Transverse colon (tissue), 4 donors: ENCODE data around the gene POP5. TPM values are rescaled to one million over a fixed set of nuclear protein-coding genes. Genes with fewer than 3 reads are reported as not detected.

Experiments used
- DNase-seq: peaks from one replicate; pipeline ENCODE4 v3.0.0-alpha.2; 2019
- H3K27ac ChIP-seq, 4 donors: fragments of 200-600 bp; sonication (generic); 2 replicates each; pipeline ENCODE4 v1.5.1; 2016 to 2018; ENCODE audit warnings: inconsistent platforms in 4 of 4
- H3K27me3 ChIP-seq: fragments of 200-600 bp; sonication (generic); 2 replicates; pipeline ENCODE4 v1.5.1; 2017; ENCODE audit warnings: inconsistent platforms
- H3K36me3 ChIP-seq, 4 donors: fragments of 200-600 bp; sonication (generic); 2 replicates each; pipeline ENCODE4 v1.5.1; 2017 to 2019; ENCODE audit warnings: inconsistent platforms in 4 of 4
- H3K4me1 ChIP-seq, 4 donors: fragments of 200-600 bp; sonication (generic); 2 replicates each; pipeline ENCODE4 v1.5.1; 2017 to 2020; ENCODE audit warnings: inconsistent platforms in 4 of 4
- H3K4me3 ChIP-seq, 4 donors: fragments of 200-600 bp; sonication (generic); 1 replicate in 1 of 4; 2 replicates in 3 of 4; pipeline versions ENCODE4 v1.5.1 to v1.6.1; 2017 to 2019; ENCODE audit warnings: inconsistent platforms in 4 of 4
- H3K9me3 ChIP-seq, 2 donors: fragments of 200-600 bp; sonication (generic); 2 replicates each; pipeline ENCODE4 v1.5.1; 2017 to 2019; ENCODE audit warnings: inconsistent platforms in 2 of 2
- EP300 ChIP-seq: sonication (generic); formaldehyde crosslinking; IDR thresholded peaks from one replicate; pipeline ENCODE4 v1.6.1; 2017; ENCODE audit warnings: antibody characterized with exemption, low read depth
- POLR2A ChIP-seq: fragments of 450-650 bp; IDR thresholded peaks from one replicate; pipeline ENCODE4 v1.6.1; 2016; ENCODE audit warnings: antibody characterized with exemption, mild to moderate bottlenecking, moderate library complexity
- POLR2AphosphoS5 ChIP-seq, 3 donors: sonication (generic); formaldehyde crosslinking; IDR thresholded peaks; one replicate each; pipeline ENCODE4 v1.6.1; 2016; ENCODE audit warnings: antibody characterized with exemption in 3 of 3
- WGBS, 2 donors: methylation state at CpG; one replicate each; pipeline ENCODE4 v1.1.5; 2018; ENCODE audit warnings: low coverage in 1 of 2; 5-methylcytosine and 5-hydroxymethylcytosine counted together
- in situ Hi-C, 4 donors: fragments of 200-750 bp; cut with MboI; loops; one replicate each; pipeline versions ENCODE4 v1.15.0 to v1.15.1; 2017; ENCODE audit warnings: low sequenced_read_pairs in 3 of 4, low pct_ligation_motif_present in 1 of 4, low pct_unique_long_range_greater_than_20kb in 1 of 4
- intact Hi-C: fragments of 100-400 bp; cut with DNase I; formaldehyde crosslinking; loops from one replicate; pipeline ENCODE4 v1.15.1; 2023; ENCODE audit warnings: low total_unique reads
- total RNA-seq, 4 donors: library from RNA; depleted of rRNA; stranded (reverse); fragments of >200 nt; gene quantifications; one replicate each; pipeline ENCODE4 v1.1.0, GENCODE V29; 2016
- TF ChIP-seq, protein P1 (sequence below), 5 experiments: fragments of 200-600 bp in 3 of 5; fragments of 450-650 bp in 2 of 5; sonication (generic) in 3 of 5; IDR thresholded peaks; 1 replicate in 2 of 5; 2 replicates in 3 of 5; pipeline ENCODE4 v1.5.1; 2016 to 2017; ENCODE audit warnings: antibody characterized with exemption in 5 of 5, inconsistent platforms in 3 of 5, mild to moderate bottlenecking in 2 of 5, moderate library complexity in 1 of 5

Gene POP5
- total RNA-seq, 4 donors from 2014 or later = 31.5 to 56.5 (median 43.7) TPM; not detected in 1

DNA sequence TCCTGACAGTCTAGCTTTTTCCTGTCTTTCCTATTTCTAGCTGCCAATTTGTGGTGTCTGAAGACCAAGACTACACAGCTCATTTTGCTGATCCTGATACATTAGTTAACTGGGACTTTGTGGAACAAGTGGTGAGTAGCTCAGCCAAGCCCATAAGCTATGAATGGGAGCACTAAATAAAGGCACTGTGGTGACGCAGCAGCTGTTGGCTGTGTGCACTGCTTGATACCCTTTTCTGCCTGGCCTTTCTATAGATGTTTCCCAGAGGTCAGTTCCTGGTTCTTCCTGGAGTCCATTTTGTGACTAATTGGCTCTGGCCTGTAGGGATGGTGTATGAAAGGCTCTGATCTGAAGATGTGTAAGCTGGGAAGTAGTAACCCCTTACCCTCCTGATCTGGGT, 26.5 kb downstream of the POP5 start:
- DNase-seq = no peak
- no peak overlapping the region for H3K4me3 ChIP-seq
- no peak for TF ChIP-seq POLR2AphosphoS5 (IDR thresholded peaks at IDR 0.05)
- TF ChIP-seq, protein P1, sequence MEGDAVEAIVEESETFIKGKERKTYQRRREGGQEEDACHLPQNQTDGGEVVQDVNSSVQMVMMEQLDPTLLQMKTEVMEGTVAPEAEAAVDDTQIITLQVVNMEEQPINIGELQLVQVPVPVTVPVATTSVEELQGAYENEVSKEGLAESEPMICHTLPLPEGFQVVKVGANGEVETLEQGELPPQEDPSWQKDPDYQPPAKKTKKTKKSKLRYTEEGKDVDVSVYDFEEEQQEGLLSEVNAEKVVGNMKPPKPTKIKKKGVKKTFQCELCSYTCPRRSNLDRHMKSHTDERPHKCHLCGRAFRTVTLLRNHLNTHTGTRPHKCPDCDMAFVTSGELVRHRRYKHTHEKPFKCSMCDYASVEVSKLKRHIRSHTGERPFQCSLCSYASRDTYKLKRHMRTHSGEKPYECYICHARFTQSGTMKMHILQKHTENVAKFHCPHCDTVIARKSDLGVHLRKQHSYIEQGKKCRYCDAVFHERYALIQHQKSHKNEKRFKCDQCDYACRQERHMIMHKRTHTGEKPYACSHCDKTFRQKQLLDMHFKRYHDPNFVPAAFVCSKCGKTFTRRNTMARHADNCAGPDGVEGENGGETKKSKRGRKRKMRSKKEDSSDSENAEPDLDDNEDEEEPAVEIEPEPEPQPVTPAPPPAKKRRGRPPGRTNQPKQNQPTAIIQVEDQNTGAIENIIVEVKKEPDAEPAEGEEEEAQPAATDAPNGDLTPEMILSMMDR (IDR thresholded peaks at IDR 0.05) = no peak
- TF ChIP-seq EP300 = no peak
- no peak for TF ChIP-seq POLR2A
- H3K4me1 ChIP-seq = peaks cover 10 to 37% (median 19%) of the 10 kb centered on the region in 4 donors
- 83 to 100% methylated on average over 1 of the region's 1 CpG for WGBS, 2 donors
- no peaks in the 10 kb centered on the region for H3K27me3 ChIP-seq
- H3K27ac ChIP-seq = no peak overlapping the region
- intact Hi-C loops = no loop called here
- H3K9me3 ChIP-seq = no peaks in the 10 kb centered on the region
- H3K36me3 ChIP-seq = peaks cover 0 to 59% (median 21%) of the 10 kb centered on the region in 4 donors
- in situ Hi-C loops = no loop called here

DNA sequence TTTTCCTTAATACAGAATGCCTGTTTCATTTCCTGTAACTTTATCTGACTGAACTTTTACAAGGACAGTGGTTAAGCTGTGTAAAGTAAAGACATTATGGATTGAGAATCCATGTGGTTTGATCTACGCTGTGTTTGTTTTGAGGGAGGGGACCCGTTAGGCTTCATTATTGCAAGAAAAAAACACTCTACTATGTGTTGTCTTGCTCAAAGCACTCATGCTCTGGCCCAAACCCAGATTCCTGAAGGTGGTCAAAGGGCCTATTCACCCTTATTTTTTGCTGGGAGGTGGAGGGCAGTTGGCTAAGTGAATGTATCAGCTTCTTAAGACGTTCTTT, 35.2 kb downstream of the POP5 start:
- 53% methylated on average over 3 of the region's 3 CpGs; no CpG with 5 or more reads in 1 of the 2 donors for WGBS, 2 donors
- Histone ChIP-seq H3K4me1 (peaks cover 17 to 80% (median 50%) of the 10 kb centered on the region in 4 donors), H3K4me3 (no peak overlapping the region), H3K27ac (peak overlapping the region; percentile 27 to 69 (median 61)), H3K27me3 (no peaks in the 10 kb centered on the region), H3K36me3 (peaks cover 0 to 31% (median 12%) of the 10 kb centered on the region in 4 donors), H3K9me3 (no peaks in the 10 kb centered on the region)
- TF ChIP-seq POLR2AphosphoS5 (IDR thresholded peaks at IDR 0.05) (no peak), POLR2A (no peak)
- TF ChIP-seq, protein P1 (IDR thresholded peaks at IDR 0.05) = no peak
- no peak for DNase-seq
- intact Hi-C loops (no loop called here), in situ Hi-C loops (no loop called here)

DNA sequence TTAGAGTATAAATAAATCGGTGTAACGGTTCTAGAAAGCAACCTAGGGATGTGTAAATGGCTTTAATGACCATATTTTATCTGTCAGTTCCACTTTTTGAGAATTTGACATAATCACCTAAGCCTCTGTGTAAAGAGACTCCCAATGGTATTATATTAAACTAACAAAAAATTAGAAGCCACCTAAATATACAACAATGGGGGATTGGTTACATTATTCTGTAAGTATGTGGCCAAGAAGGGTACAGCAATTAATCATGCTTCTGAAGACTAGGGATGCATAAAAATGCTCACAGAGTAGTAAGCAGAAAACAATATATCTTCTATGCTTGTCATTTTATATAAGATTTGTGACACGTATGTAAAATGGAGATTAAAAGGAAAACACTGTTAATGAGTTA, 36.5 kb downstream of the POP5 start:
- Histone ChIP-seq H3K4me1 (peaks cover 15 to 80% (median 45%) of the 10 kb centered on the region in 4 donors), H3K27ac (no peak overlapping the region), H3K36me3 (peaks cover 0 to 31% (median 12%) of the 10 kb centered on the region in 4 donors), H3K27me3 (no peaks in the 10 kb centered on the region), H3K4me3 (no peak overlapping the region), H3K9me3 (no peaks in the 10 kb centered on the region)
- DNase-seq = no peak
- WGBS, 2 donors = 82 to 86% methylated on average over 3 of the region's 3 CpGs
- intact Hi-C loops = no loop called here
- in situ Hi-C loops = no loop called here
- TF ChIP-seq, protein P1 (IDR thresholded peaks at IDR 0.05) = no peak
- TF ChIP-seq EP300 (no peak), POLR2A (no peak), POLR2AphosphoS5 (IDR thresholded peaks at IDR 0.05) (no peak)

DNA sequence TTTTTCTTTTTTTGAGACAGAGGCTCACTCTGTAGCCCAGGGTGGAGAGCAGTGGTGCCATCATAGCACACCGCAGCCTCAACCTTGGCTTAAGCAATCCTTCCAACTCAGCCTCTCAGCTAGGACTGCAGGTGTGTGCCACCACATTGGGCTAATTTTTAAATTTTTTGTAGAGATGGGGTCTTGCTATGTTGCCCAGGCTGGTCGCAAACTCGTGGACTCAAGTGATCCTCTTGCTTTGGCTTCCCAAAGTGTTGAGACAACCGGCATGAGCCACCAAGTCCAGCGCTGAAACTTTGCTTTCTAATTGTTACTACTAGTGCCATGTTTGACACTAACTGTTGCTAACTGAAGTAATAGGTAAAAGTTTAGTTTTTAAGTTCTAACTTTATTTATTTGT, 39.0 kb downstream of the POP5 start:
- Histone ChIP-seq H3K4me1 (peaks cover 28 to 96% (median 66%) of the 10 kb centered on the region in 4 donors), H3K27ac (no peak overlapping the region), H3K4me3 (no peak overlapping the region), H3K9me3 (no peaks in the 10 kb centered on the region), H3K27me3 (no peaks in the 10 kb centered on the region), H3K36me3 (peaks cover 0 to 15% (median 6%) of the 10 kb centered on the region in 4 donors)
- intact Hi-C loops = no loop called here
- in situ Hi-C loops = no loop called here
- TF ChIP-seq POLR2A = no peak
- no peak for DNase-seq
- 97 to 100% methylated on average over 3 to 5 of the region's 5 CpGs for WGBS, 2 donors

DNA sequence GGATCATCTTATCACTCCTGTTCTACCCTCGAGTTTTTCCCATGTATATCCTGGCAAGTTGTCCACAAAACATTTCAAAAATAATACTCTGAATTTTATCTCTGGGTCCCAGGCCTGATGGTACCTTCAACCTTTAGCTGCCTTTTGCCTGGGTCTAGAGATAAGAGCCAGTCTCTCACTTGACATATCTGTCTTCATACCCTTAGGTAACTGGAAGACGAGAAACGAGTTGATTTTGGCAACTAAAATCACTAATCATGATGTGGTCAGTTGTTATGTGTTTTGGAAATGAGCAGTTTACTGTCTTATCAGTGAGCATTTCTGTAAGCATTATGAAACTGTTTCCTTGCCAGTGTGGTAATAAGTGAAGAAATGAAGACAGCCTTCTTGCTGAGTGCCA, 40.8 kb downstream of the POP5 start:
- H3K27me3 ChIP-seq = no peaks in the 10 kb centered on the region
- TF ChIP-seq, protein P1 (IDR thresholded peaks at IDR 0.05) = no peak
- TF ChIP-seq POLR2A (no peak), POLR2AphosphoS5 (IDR thresholded peaks at IDR 0.05) (no peak), EP300 (no peak)
- peaks cover 27 to 96% (median 75%) of the 10 kb centered on the region in 4 donors for H3K4me1 ChIP-seq
- no peak for DNase-seq
- intact Hi-C loops = no loop called here
- H3K27ac ChIP-seq = peak overlapping the region in 3 of 4 donors; percentile 95 to 99 (median 97)
- H3K36me3 ChIP-seq = peaks cover 0 to 4% (median 1%) of the 10 kb centered on the region in 4 donors
- WGBS, 2 donors = 35 to 38% methylated on average over 3 of the region's 3 CpGs
- in situ Hi-C loops = no loop called here
- no peak overlapping the region for H3K4me3 ChIP-seq
- H3K9me3 ChIP-seq = no peaks in the 10 kb centered on the region
